K562 (cell line): ENCODE measurements around the gene PHF3. TPM values are rescaled to one million over a fixed set of nuclear protein-coding genes. Genes with fewer than 3 reads are reported as not detected.

Experiments
- ATAC-seq: fragments of 200-7000 bp; cut with Tn5 transposase; 3 replicates; pipeline ENCODE4 v1.9.1; 2020; ENCODE audit warnings: moderate library complexity
- BruUV-seq: library from RNA; stranded (reverse); fragments of 400-500 nt; replicated peaks from 2 replicates; lab custom pipeline; 2021; lab: Mats Ljungman, UMichigan
- CTCF ChIA-PET: fragments of 300-600 bp; formaldehyde crosslinking; extraction: SDS; loops from one replicate; lab custom pipeline; 2021; ENCODE audit warnings: low intra/inter-chr PET ratio; lab: Yijun Ruan, JAX
- POLR2A ChIA-PET: fragments of 300-600, 350-650 bp; sonication (Branson Sonifier 250); formaldehyde crosslinking; extraction: SDS; loops from one replicate; lab custom pipeline; 2021; ENCODE audit warnings: antibody characterized with exemption, inconsistent platforms; lab: Yijun Ruan, JAX
- DNase-seq, 4 experiments: peaks; one replicate each; pipeline versions ENCODE4 v3.0.0 to v3.0.0-alpha.2; 2011 to 2018; ENCODE audit warnings: low spot score in 3 of 4, mixed read lengths in 3 of 4; ENCODE audit errors: extremely low read depth in 1 of 4
- FAIRE-seq: peaks from 2 replicates; lab custom pipeline; 2011; peaks lifted over from hg19 to GRCh38; lab: Jason Lieb, UNC
- H2AFZ ChIP-seq: 2 replicates; pipeline ENCODE4 v1.6.0; 2011; ENCODE audit warnings: low read depth, low read length, control low read depth, inconsistent platforms
- H3K27ac ChIP-seq: fragments of 200-600 bp; 3 replicates; pipeline ENCODE4 v1.8.0; 2011; ENCODE audit warnings: low read depth, mild to moderate bottlenecking, control low read depth, inconsistent platforms, low read length, moderate library complexity, mixed read lengths; ENCODE audit errors: extremely low read depth
- H3K27me3 ChIP-seq, 2 experiments: fragments of 300-600 bp in 1 of 2; 2 replicates in 1 of 2; 3 replicates in 1 of 2; pipeline versions ENCODE4 v1.6.0 to v1.8.0; 2011; ENCODE audit warnings: inconsistent platforms in 2 of 2, low read length in 2 of 2, mild to moderate bottlenecking in 1 of 2, mixed read lengths in 1 of 2, moderate library complexity in 1 of 2; ENCODE audit not compliant: control insufficient read depth in 2 of 2, insufficient read depth in 2 of 2
- H3K36me3 ChIP-seq: fragments of 300-600 bp; 3 replicates; pipeline ENCODE4 v1.8.0; 2011; ENCODE audit warnings: mild to moderate bottlenecking, low read length, inconsistent platforms; ENCODE audit not compliant: control insufficient read depth, insufficient read depth
- H3K4me1 ChIP-seq, 2 experiments: fragments of 200-600 bp in 1 of 2; replicated peaks in 1 of 2; 2 replicates in 1 of 2; 3 replicates in 1 of 2; pipeline versions ENCODE4 v1.5.1 to v1.8.0; 2011; ENCODE audit warnings: inconsistent platforms in 2 of 2, low read length in 2 of 2, mild to moderate bottlenecking in 1 of 2, mixed read lengths in 1 of 2, moderate library complexity in 1 of 2; ENCODE audit not compliant: control insufficient read depth in 2 of 2, insufficient read depth in 2 of 2
- H3K4me2 ChIP-seq: 2 replicates; pipeline ENCODE4 v1.6.1; 2011; ENCODE audit warnings: low read length, control low read depth, inconsistent platforms, mixed read lengths; ENCODE audit not compliant: insufficient read depth
- H3K4me3 ChIP-seq: fragments of 200-600 bp; sonication (generic), shearing (Covaris generic); 2 replicates; pipeline ENCODE4 v1.5.1; 2016; ENCODE audit warnings: control low read depth, inconsistent platforms
- H3K79me2 ChIP-seq: fragments of 200-600 bp; 3 replicates; pipeline ENCODE4 v1.8.0; 2011; ENCODE audit warnings: low read length, inconsistent platforms; ENCODE audit not compliant: control insufficient read depth, insufficient read depth
- H3K9ac ChIP-seq, 2 experiments: 2 replicates each; pipeline versions ENCODE4 v1.6.0 to v1.6.1; 2011; ENCODE audit warnings: low read depth in 2 of 2, low read length in 2 of 2, control low read depth in 1 of 2, inconsistent platforms in 1 of 2, mild to moderate bottlenecking in 1 of 2, mixed read lengths in 1 of 2; ENCODE audit not compliant: insufficient read depth in 1 of 2
- H3K9me1 ChIP-seq: one replicate; pipeline ENCODE4 v1.6.0; 2011; ENCODE audit warnings: inconsistent platforms, mild to moderate bottlenecking, low read length, moderate library complexity; ENCODE audit not compliant: control insufficient read depth, insufficient read depth
- H3K9me3 ChIP-seq: replicated peaks from 2 replicates; pipeline ENCODE4 v1.5.1; 2011; ENCODE audit warnings: low read depth, low read length, inconsistent platforms; ENCODE audit not compliant: control insufficient read depth, insufficient read depth
- H4K20me1 ChIP-seq: replicated peaks from 2 replicates; pipeline ENCODE4 v1.6.1; 2011; ENCODE audit warnings: low read length, inconsistent platforms, mixed read lengths; ENCODE audit not compliant: control insufficient read depth, insufficient read depth
- CEBPB ChIP-seq: fragments of 450-650 bp; IDR thresholded peaks from 2 replicates; pipeline ENCODE4 v1.6.1; 2016; ENCODE audit warnings: missing genetic modification characterization, missing compliant biosample characterization
- EWSR1 ChIP-seq: fragments of 450-650 bp; IDR thresholded peaks from 2 replicates; pipeline ENCODE4 v1.6.1; 2018; ENCODE audit warnings: borderline replicate concordance, mild to moderate bottlenecking, low read depth, moderate library complexity; ENCODE audit not compliant: partially characterized antibody
- PYGO2 ChIP-seq: fragments of 450-650 bp; IDR thresholded peaks from 2 replicates; pipeline ENCODE4 v1.6.1; 2016; ENCODE audit warnings: mild to moderate bottlenecking, missing genetic modification characterization, moderate library complexity, missing compliant biosample characterization
- SMC3 ChIP-seq: conservative IDR thresholded peaks from 2 replicates; pipeline ENCODE4 v1.6.1; 2011; ENCODE audit warnings: low read depth, low read length, improper control_type of control experiment; ENCODE audit not compliant: insufficient read depth
- THRAP3 ChIP-seq: fragments of 450-650 bp; IDR thresholded peaks from 2 replicates; pipeline ENCODE4 v1.6.1; 2016; ENCODE audit warnings: mild to moderate bottlenecking, inconsistent platforms, borderline replicate concordance
- ZNF384 ChIP-seq: IDR thresholded peaks from 2 replicates; pipeline ENCODE4 v1.6.1; 2012; ENCODE audit warnings: low read depth, low read length, improper control_type of control experiment
- WGBS: fragments of 100-300 bp; shearing (Covaris generic); methylation state at CpG from one replicate; pipeline ENCODE4 v1.1.6; 2016; ENCODE audit warnings: low coverage, mixed read lengths; ENCODE audit not compliant: insufficient coverage; ENCODE audit errors: missing lambda C conversion rate; 5-methylcytosine and 5-hydroxymethylcytosine counted together
- in situ Hi-C: fragments of 300-500 bp; cut with MboI; formaldehyde crosslinking; loops from 4 replicates; pipeline ENCODE4 v1.15.0; 2018; ENCODE audit warnings: inconsistent platforms, mixed read lengths
- intact Hi-C: fragments of 100-400 bp; cut with micrococcal nuclease; formaldehyde crosslinking; loops from 2 replicates; pipeline ENCODE4 v1.14.2; 2022
- polyA plus RNA-seq, 8 experiments: library from polyadenylated mRNA; depleted of rRNA in 4 of 8; stranded (reverse) in 5 of 8; unstranded in 3 of 8; fragments of >200 nt; fragmentation: Nextera tagmentation in 2 of 8; fragmentation: Illumina TruSeq in 1 of 8; extraction: Ambion mirVana in 2 of 8; extraction: Trizol in 1 of 8; gene quantifications; 2 replicates each; pipeline versions ENCODE4 v1.2.1 to v1.2.3, GENCODE V29; 2011 to 2014; ENCODE audit warnings: inconsistent platforms in 1 of 8, missing spikeins in 1 of 8
- total RNA-seq, 7 experiments: library from RNA; depleted of rRNA in 6 of 7; stranded (reverse); fragments of >200 nt in 6 of 7; fragmentation: Illumina TruSeq in 2 of 7; extraction: Trizol in 2 of 7; gene quantifications; 2 replicates each; pipeline versions ENCODE4 v1.2.1 to v1.2.3, GENCODE V29; 2011 to 2021; ENCODE audit warnings: low replicate concordance in 1 of 7
- TF ChIP-seq, protein P1 (sequence below): sonication (generic); formaldehyde crosslinking; IDR thresholded peaks from 2 replicates; pipeline ENCODE4 v1.8.0; 2023; ENCODE audit warnings: mild to moderate bottlenecking, missing genetic modification reagents
- TF ChIP-seq, protein P2 (sequence below): sonication (generic); formaldehyde crosslinking; IDR thresholded peaks from 2 replicates; pipeline ENCODE4 v1.8.0; 2022; ENCODE audit warnings: mild to moderate bottlenecking, low read depth, missing genetic modification reagents

PHF3 gene
- total and polyA plus RNA-seq, 9 of the 15 experiments (the other 6 are each of a cell fraction or from before 2014, with no cell fraction given): 8.1 to 51.2 (median 30.9) TPM

DNA sequence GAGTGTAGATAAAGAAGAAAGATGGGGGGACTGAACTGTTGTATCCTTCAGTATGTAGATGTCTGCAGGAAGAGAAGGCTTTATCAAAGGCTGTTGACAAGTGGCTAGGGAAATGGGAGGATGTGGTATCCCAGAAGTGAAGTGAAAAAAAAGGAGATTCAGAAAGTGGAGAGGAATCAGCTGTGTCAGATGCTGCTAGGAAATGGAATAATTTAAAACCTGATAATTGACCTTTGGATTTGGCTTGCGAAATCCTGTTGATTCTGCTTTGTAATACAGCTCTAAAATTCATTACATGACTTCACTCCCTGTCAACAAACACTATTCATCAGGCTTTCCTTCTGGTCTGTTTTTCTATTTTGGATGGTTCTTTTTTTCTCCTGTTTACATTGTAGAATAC is 41.7 kb downstream of the PHF3 start:
- Histone ChIP-seq H3K9me3 (no peaks in the 10 kb centered on the region), H3K4me2 (no peak overlapping the region), H3K27me3 (no peaks in the 10 kb centered on the region), H3K4me3 (no peak overlapping the region), H3K79me2 (peaks cover 93% of the 10 kb centered on the region), H3K4me1 (peaks cover 0 to 5% of the 10 kb centered on the region in 2 experiments; a peak in 2 of 5 replicates), H3K27ac (no peak overlapping the region), H3K36me3 (peaks cover 24% of the 10 kb centered on the region; the same call in 2 of the 3 replicates), H4K20me1 (peaks cover 7% of the 10 kb centered on the region; the same call in 1 of the 2 replicates), H3K9me1 (no peaks in the 10 kb centered on the region), H2AFZ (no peak overlapping the region), H3K9ac (no peak overlapping the region)
- POLR2A ChIA-PET: interaction anchor here (0.9 kb wide), 1 partner anchor 8 kb away, joined by 3 read pairs; no protein-coding TSS in a partner anchor
- no TSS peak for BruUV-seq
- TF ChIP-seq CEBPB (tag) (peak; percentile 60), ZNF384 (no peak)
- FAIRE-seq (no peak), ATAC-seq (no peak), DNase-seq (no peak)
- CTCF ChIA-PET: no interaction called here
- WGBS: 100% methylated on average over 1 of the region's 1 CpG
- intact Hi-C loops (no loop called here), in situ Hi-C loops (no loop called here)

DNA sequence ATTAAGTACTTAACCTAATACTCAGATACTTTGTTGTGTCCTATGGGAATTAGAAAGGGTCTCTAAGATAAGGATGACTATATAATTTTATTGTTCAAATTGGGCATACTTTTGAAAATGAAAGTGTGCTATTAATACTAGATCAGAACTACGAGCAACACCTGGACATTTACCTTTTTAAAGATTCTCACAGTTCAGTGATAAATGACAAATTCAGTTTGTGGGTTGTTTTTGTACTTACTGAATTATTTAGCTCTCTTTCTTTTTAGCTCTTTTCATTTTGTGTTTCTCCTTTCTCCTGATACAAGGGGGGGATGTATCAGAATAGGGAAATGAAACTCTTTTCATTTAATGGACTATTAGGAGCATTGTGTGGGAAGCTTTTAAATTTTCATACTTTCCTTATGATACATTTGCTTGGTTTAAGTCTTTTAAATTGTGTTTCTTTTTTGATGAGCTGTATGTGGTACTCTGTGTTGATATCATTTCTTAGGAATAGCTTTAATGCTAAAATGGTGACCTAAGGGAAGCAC is 47.5 kb downstream of the PHF3 start:
- intact Hi-C loops: no loop called here
- H3K9me3 ChIP-seq: no peaks in the 10 kb centered on the region
- ChIA-PET POLR2A (interaction anchor here (0.6 to 1.0 kb wide), 2 partner anchors 11 to 13 kb away, joined by 3 read pairs; no protein-coding TSS in a partner anchor), CTCF (no interaction called here)
- WGBS: 90% methylated on average over 1 of the region's 1 CpG
- H3K27me3 ChIP-seq: no peaks in the 10 kb centered on the region
- no peaks in the 10 kb centered on the region for H3K4me1 ChIP-seq
- H2AFZ ChIP-seq: no peak overlapping the region
- no peak overlapping the region for H3K4me2 ChIP-seq
- no peak overlapping the region for H3K9ac ChIP-seq
- no peaks in the 10 kb centered on the region for H3K9me1 ChIP-seq
- no peak overlapping the region for H3K4me3 ChIP-seq
- BruUV-seq: no TSS peak
- ATAC-seq: no peak
- H3K79me2 ChIP-seq: peaks cover 55% of the 10 kb centered on the region
- no peak for DNase-seq
- no peaks in the 10 kb centered on the region for H4K20me1 ChIP-seq
- FAIRE-seq: no peak
- no peak overlapping the region for H3K27ac ChIP-seq
- peaks cover 51% of the 10 kb centered on the region for H3K36me3 ChIP-seq
- in situ Hi-C loops: no loop called here
- TF ChIP-seq, protein P1, sequence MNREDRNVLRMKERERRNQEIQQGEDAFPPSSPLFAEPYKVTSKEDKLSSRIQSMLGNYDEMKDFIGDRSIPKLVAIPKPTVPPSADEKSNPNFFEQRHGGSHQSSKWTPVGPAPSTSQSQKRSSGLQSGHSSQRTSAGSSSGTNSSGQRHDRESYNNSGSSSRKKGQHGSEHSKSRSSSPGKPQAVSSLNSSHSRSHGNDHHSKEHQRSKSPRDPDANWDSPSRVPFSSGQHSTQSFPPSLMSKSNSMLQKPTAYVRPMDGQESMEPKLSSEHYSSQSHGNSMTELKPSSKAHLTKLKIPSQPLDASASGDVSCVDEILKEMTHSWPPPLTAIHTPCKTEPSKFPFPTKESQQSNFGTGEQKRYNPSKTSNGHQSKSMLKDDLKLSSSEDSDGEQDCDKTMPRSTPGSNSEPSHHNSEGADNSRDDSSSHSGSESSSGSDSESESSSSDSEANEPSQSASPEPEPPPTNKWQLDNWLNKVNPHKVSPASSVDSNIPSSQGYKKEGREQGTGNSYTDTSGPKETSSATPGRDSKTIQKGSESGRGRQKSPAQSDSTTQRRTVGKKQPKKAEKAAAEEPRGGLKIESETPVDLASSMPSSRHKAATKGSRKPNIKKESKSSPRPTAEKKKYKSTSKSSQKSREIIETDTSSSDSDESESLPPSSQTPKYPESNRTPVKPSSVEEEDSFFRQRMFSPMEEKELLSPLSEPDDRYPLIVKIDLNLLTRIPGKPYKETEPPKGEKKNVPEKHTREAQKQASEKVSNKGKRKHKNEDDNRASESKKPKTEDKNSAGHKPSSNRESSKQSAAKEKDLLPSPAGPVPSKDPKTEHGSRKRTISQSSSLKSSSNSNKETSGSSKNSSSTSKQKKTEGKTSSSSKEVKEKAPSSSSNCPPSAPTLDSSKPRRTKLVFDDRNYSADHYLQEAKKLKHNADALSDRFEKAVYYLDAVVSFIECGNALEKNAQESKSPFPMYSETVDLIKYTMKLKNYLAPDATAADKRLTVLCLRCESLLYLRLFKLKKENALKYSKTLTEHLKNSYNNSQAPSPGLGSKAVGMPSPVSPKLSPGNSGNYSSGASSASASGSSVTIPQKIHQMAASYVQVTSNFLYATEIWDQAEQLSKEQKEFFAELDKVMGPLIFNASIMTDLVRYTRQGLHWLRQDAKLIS (CRISPR knock-in tag): no peak
- TF ChIP-seq PYGO2 (tag): no peak
- TF ChIP-seq, protein P2, sequence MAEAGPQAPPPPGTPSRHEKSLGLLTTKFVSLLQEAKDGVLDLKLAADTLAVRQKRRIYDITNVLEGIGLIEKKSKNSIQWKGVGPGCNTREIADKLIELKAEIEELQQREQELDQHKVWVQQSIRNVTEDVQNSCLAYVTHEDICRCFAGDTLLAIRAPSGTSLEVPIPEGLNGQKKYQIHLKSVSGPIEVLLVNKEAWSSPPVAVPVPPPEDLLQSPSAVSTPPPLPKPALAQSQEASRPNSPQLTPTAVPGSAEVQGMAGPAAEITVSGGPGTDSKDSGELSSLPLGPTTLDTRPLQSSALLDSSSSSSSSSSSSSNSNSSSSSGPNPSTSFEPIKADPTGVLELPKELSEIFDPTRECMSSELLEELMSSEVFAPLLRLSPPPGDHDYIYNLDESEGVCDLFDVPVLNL (CRISPR knock-in tag): no peak
- no peak for TF ChIP-seq EWSR1
- TF ChIP-seq THRAP3: no peak
- TF ChIP-seq SMC3: no peak
